ENCODE results near the gene SLC10A6. TPM values are rescaled to one million over a fixed set of nuclear protein-coding genes. Genes with fewer than 3 reads are reported as not detected.

The SLC10A6 gene
- total RNA-seq, 1 donor from 2014 or later, result 1.6 TPM

DNA sequence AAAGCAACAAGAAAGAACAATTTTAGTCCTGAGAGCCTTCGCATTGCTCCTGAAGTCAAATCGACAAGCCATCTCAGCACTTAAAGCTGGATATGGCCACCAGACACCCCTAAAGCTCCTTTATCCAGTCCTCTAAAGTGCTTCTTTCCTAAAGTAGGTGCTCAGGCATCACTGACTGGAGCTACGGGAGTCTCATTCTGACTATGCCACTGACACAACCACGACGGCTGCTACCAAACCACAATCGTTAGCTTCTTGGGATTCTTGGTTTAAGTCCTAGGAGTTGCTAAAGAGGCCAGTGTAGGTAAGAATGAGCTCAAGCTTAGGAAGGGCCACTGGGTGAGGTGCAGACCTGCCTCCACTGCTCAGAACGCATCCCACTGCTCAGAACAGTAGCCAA is 1.0 kb downstream of the SLC10A6 start:
- DNase-seq (ENCODE audit: low spot score), result no peak

DNA sequence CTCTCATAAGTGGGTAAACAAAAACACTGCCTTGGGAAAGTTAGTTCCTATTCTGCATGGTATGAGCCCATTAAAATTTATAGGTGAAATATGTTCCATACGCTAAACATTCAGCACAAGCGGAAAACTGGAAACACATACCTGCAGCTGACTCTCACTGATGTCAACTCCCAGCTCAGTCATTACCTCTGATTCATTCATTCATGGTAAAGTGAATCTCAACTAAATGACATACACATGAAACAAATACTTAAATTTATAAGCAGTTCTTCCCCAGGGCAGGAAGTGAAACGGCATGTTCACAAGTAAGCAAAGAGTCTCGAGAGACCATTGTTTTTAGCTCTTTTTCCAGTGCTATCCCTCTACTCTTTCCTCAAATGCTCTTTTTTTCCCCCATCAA is 1.6 kb downstream of the SLC10A6 start:
- DNase-seq (ENCODE audit: low spot score), result no peak

DNA sequence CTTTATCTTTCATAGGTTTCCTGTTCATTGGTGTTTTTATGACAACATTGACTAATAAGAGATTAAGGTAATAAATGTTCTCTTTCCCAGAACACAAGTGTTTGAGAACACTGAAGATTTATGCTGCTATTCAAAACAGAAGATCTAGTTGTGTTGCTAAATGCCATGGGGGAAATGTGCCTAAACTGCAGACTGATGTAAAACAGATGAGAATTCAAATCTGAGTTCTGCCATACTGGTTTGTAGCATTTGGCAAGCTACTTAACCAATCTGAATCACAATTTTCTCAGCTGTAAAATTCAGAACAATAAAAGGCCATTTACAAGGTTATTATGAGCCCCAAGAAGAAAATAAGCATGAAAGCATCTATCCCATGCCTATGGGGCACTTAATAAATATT is 2.3 kb downstream of the SLC10A6 start:
- DNase-seq (ENCODE audit: low spot score), result no peak

DNA sequence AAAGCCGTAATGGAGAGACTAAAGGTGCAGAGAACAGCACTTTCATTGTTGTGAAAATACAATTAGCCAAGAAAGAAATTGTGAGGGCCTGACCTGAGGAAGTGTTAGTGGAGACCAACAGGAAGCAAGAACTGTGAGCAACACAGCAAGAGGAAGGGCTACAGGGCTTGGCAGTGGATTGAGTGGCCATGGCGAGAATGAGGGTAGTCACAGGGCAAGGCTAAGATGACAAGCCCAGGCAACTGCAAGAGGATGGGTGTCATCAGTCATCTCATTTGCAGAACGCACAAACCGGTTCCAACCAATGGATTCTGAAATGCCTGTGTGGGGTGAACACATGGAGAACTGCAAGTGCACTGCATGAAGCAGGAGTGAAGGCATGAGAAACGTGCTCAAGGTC is 3.6 kb downstream of the SLC10A6 start:
- DNase-seq (ENCODE audit: low spot score), result peak; percentile 57

DNA sequence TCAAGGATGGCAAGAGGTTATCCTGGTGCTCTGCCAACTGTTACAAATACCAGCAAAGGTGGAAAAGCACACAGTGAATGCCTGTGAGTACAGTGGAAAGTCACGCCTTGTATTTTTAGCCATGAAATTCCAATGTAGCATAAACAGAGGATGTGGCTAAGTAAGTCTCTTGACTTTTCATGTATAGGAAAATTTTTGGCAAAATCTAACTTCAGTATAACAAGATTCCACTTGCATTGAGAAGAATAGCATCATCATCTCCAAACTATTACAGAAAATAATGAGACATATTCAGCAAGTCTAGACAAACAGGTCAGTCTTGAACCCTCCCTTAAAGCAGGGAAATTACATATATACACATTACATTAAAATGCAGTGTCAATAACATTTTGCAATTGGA is 7.9 kb downstream of the SLC10A6 start:
- DNase-seq (ENCODE audit: low spot score), result no peak

DNA sequence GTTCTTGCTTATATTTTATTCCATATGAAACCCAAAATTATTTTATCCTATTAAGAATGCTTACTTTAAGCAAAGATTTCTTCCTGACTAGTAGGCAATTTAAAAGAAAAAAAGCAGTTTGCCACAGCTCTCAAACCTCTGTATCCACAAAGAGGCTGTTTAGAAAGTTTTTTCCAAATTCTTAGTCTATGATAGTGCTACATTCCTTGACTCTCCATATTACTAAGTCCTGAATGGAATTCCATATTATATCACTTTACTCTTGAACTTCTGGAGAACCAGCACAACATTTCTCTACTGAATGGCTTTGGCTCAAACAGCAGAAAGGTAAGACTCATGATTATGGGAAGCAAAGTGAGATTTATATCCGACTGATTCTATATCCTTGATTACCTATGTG is 8.3 kb downstream of the SLC10A6 start:
- DNase-seq (ENCODE audit: low spot score), result no peak

DNA sequence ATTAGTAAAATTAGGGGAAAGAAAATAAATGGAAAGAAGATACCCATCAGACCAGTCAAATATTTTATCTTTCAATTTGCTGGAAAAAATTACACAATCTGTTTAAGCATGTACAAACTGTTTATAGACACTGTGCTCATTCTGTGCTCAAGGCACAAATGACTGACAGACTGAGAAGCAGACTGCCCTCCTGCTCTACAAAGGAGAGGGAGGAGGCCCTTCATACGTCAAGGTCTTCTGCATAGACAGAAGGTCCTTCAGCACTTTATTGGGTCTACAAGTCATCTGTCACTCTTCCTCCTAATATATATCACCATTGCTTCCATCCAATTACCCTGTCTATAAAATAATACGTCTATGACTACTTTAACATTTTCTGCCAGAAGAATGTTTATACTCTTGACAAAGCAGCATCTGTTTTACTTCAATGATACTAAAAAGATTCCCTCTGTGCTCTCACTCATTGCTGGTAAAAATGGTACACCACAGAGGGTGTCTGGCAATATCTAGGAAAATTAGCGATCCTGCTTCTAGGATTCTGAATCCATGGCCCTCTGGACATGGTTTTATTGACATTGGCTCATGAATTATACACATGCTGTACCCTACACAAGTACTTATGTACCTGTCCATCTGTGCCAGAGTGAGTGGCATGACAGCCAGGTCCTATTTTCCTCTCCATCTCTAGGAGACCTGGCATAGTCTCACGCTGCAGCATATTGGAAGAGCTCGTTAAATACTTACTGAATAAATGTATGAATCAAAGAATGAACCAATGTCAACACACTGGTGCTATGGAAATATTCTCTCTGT is 11.3 kb downstream of the SLC10A6 start:
- DNase-seq (ENCODE audit: low spot score), result no peak

DNA sequence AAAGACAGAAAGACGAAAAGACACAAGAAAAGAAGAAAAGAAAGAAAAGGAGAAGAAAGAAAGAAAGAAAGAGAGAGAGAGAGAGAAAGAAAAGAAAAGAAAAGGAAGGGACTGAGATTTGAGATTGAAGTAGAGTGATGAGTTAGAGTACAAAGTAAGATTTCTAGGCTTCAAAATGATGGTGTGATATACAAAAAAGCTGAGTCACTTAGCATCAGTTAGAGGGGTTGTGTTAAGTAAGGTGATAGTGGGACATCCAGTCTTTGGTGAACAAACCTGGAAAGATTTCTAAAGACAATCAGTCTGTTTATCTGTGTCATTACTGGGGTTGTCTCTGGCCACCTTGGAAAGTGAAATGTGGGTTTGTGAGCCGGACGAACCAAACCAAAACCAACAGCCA is 13.5 kb downstream of the SLC10A6 start:
- no peak for DNase-seq (ENCODE audit: low spot score)

DNA sequence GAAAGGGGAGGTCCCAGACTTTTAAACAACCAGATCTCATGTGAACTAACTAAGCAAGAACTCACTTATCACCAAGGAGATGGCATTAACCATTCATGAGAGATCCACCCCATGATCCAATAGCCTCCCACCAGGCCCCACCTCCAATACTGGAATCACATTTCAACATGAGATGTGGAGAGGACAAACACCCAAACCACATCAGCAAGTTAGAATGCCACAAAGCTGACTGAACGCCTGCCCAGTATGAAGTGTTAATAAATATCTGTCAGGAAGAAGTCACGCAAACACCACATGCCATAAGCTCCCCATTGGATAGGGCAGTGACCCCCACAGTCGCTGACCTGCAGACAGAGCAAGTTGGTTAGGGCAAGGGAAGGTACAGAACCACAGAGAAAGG is 14.3 kb downstream of the SLC10A6 start:
- no peak for DNase-seq (ENCODE audit: low spot score)

DNA sequence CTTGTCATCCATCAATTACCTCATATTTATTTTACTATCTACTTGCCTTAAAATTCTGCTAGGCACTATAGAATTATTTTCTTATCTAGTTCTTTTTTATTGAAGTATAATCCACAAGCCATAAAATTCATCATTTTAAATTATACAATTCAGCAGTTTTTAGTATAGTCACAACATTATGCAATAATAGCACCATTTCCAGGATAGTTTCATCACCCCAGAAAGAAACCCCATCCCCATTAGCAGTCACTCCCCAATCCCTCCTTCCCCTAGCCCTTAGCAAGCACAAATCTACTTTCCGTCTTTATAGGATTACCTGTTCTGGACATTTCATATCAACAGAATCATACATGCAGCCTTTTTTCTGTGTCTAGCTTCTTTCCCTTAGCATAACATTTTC is 15.6 kb downstream of the SLC10A6 start:
- no peak for DNase-seq (ENCODE audit: low spot score)

DNA sequence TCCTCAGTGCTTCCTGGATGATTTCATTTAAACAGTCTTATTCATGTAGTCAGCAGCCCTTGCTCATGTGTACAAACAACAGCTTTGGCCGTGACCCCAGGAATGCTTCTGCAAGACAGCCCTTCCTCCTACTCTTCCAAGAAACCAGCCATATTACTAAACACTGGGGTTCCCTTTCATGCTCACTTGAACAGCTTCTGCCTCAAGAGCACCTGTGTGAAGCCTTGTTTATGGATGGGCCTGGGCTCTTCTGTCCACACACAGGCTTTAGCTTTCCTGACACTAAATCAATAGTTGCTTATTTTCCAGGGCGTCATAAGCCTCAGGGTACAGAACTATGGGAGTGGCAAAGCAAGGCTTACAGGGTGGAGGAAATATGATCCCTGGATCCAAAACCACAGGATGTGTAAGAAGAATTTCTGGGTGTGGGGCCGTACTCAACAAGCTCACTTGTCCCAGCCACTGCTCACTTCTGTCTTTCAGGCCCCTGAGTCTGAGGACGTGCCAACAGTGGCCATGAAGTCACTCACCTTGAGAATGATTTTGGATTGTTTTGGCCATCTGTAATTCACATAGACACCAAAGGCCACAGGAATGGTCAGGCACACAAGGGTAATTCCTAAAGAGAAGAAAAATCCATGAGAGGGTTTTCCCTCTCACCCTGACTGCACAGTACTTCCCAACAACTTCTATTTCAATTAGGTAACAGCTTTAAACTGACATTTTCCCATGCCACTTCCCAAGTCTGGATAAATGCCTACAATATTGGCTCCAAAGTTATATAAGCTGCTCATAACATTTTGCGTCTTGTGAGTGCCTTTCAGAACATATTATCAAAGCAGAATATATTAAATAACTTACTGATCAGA is 17.7 kb downstream of the SLC10A6 start:
- DNase-seq (ENCODE audit: low spot score), result no peak

DNA sequence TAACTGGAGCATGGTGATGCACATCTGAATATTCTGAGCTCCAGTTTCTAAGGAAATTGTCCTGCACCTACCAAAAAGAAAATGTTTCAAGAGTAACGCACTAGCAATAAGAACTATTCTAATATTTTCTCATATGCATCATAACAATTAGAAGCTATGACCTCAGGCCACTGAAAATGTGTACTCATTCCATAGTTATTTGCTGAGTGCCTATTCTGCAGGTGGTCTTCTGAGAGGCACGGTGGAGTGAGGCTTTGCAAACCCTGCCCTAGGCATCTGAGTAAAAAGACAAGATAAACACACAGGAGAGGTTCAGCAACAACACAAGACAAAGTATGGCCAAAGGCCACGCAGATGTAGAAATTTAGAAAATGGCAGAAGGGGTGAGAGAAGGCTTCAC is 23.7 kb downstream of the SLC10A6 start:
- DNase-seq (ENCODE audit: low spot score), result no peak

DNA sequence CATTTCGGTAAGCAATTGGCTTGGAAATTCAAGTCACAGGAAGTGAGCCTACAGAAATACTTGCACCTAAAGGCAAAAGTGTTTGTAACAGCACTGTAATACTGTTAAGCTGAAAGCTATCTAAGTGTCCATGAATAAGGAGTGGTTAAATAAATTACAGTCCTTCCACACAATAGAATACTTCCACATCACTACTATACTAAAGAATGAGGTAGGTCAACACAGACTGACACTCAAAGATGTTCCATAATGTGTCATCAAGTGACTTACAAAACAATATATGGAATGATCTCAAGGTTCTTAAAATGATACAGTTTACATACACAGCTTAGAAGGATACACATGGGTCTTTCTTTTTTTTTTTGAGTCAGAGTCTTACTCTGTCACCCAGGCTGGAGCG is 27.0 kb downstream of the SLC10A6 start:
- DNase-seq (ENCODE audit: low spot score), result no peak

DNA sequence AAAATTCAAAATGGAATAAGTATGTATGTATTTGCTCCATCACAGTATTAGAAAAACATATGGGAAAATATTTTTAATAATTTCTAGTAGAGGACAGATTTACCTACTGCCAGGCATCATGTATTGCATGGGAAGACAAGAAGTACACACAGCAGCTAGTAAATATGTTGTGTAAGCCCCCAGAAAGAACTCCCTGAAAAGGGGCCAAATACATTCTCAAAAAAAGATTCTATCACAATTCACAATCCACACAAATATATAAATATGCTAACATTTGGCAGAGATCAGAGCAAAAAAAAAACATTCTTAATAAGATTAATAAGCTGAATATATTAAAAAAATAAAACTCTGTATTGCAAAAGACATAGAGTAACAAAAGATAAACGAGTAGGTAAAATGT is 28.0 kb downstream of the SLC10A6 start:
- DNase-seq (ENCODE audit: low spot score), result no peak

DNA sequence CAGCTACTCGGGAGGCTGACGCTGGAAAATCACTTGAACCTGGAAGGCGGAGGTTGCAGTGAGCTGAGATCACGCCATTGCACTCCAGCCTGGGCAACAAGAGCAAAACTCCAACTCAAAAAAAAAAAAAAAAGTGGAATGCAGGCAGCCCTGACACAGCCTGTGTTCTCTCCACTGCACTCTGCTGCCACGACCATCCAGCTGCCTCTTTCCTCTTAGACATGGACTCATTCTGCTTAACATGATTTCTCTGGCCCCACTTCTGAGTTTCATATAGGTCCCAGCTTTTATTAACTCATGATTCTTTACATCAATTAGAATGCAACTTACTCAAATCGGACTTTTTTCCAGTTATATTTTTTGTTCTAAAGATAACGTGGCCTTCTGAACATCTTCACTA is 29.6 kb downstream of the SLC10A6 start:
- DNase-seq (ENCODE audit: low spot score), result no peak

DNA sequence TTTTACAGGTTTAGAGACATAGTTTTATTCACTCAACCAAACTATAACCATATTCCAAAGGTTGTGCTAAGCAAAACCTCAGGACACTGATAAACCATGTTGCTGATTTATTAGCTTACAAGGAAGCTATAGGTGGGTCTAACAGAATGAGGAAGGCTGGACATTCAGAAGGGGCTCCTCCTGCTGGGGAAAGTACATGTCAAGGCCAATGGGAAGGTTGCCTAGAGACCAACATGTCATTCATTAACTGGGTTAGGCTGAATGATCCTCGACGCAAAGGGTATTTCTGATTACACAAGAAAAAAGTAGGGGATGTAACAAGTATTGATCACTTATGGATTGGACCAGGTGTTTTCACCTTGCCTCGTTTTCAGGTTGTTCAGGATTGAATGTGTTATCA is 30.3 kb downstream of the SLC10A6 start:
- no peak for DNase-seq (ENCODE audit: low spot score)

DNA sequence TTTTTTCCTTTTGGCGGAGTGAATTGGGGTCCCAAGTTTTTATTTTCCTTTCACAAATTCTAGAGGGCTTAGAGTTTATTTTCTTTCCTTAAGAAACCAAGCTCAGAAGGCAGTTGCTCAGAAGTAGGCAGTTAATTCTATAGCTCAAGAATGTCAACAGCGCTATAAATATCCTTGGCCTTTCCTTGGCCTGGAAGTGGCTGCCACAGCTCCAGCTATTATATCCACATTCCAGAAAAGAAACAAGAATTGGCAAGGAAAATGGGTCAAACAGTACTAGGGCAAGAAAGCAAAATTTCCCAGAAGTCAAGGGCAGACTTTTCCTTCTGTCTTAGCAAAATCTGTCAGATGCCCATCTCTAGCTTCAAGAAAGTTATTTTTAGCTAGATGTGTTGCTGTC is 31.0 kb downstream of the SLC10A6 start:
- no peak for DNase-seq (ENCODE audit: low spot score)

DNA sequence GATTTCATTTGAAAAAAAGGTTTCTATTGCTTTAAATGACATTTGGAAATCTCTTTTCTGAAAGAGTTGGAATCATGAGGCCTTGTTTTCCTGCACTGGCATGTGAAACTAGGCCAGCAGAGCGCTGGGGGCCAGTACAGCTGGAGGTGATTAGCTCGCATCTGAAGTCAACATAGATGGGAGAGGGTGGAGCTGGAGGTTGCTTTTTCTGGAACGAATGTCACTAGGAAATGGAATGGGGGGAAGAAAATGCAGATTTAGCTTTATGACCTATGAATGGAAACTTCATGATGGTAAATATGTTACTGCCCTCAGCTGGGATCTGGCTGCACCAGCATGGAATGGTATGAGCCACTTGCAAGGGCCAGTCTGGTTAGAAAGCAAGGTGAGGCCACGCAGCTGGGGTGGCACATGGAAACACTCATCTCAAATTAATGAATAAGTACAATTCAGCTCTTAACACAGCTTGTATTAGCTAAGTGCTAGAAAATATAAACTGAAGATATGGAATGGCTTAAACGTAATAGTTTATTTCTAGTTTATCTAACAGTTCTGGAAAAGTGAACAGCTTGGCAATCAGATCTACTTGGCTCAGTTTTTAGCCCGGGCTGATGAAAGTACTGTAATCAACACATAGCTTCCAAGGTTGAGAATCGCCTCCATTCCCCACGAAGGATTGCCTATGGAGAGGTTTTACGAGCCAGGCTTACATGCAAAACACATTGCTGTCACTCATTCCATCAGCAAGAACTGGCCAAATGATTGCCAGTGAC is 32.5 kb downstream of the SLC10A6 start:
- no peak for DNase-seq (ENCODE audit: low spot score)

DNA sequence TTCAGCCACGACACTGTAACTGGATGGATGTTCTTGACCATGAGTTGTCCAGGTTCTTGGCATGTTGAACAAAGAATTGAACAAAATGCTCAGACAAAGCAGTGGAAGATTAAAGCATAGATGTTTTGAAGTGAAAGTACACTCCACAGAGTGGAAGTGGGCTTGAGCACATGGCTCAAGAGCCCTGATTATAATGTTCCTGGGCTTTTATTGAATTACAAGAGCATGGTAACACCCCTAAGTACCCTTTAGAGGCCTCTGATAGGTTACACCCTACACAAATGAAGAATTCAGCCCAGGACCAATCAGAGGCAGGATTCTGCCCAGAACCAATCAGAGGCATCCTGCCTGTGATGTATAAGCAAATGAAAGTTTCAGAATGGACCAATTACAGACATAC is 33.5 kb downstream of the SLC10A6 start:
- no peak for DNase-seq (ENCODE audit: low spot score)

DNA sequence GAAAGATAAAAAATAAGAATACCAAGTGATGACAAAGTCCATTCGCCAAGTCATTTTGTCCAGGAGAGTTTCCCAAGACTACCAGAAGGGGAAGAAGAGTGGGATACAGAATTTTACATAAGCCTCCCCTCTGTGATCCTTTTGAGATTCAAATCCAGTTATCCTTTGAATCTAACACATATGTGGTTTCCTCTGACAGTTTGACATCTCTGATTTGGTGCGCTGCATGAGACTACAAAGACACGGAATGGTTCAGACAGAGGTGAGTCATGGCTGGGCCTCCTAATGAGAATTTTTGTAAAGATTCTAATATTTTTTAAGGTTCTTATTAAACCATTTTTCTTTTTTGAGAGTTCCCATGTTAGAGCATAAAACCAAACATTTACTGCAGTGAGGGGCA is 38.3 kb downstream of the SLC10A6 start:
- DNase-seq (ENCODE audit: low spot score), result no peak

DNA sequence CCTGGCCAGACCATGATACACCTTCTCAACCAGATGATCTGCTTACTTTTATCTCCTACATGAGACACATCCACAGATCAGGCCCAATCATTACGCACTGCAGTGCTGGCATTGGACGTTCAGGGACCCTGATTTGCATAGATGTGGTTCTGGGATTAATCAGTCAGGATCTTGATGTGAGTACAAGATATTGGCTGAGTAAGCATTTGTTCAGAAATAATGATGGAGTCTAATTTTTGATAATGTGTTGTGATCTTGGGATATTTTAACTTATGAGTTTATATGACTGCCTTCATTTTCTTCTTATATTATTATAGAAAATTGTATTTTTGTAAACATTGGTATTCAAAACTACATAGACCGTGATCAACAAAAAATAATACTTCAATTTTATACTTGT is 39.4 kb downstream of the SLC10A6 start:
- no peak for DNase-seq (ENCODE audit: low spot score)

DNA sequence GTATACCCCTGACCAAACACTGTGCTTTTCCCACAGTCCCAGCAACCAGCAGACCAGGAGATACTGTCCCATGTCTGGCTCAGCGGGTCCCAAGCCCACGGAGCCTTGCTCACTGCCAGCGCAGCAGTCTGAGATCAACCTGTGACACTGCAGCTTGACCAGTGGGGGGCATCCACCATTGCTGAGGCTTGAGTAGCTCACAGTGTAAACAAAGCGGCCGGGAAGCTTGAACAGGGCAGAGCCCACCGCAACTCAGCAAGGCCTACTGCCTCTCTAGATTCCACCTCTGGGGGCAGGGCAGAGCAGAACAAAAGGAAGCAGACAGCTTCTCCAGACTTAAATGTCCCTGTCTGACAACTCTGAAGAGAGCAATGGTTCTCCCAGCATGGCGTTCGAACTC is 58.1 kb downstream of the SLC10A6 start:
- no peak for DNase-seq (ENCODE audit: low spot score)
